Activated CD8-positive, alpha-beta memory T cell treated with anti-CD3 and anti-CD28 coated beads, Interleukin-2, amount 50 U/mL, for 24 hours (primary cell): ENCODE data around the gene GPC4.
"Not testable (repeated sequence)": the region's sequence is repeated elsewhere in the genome, so short reads cannot be mapped to it uniquely, and the experiment has no call there.

Experiments used
- DNase-seq: peaks from one replicate; pipeline ENCODE4 v3.0.0-alpha.2; 2020; ENCODE audit errors: extremely low read depth

The GPC4 gene

DNA sequence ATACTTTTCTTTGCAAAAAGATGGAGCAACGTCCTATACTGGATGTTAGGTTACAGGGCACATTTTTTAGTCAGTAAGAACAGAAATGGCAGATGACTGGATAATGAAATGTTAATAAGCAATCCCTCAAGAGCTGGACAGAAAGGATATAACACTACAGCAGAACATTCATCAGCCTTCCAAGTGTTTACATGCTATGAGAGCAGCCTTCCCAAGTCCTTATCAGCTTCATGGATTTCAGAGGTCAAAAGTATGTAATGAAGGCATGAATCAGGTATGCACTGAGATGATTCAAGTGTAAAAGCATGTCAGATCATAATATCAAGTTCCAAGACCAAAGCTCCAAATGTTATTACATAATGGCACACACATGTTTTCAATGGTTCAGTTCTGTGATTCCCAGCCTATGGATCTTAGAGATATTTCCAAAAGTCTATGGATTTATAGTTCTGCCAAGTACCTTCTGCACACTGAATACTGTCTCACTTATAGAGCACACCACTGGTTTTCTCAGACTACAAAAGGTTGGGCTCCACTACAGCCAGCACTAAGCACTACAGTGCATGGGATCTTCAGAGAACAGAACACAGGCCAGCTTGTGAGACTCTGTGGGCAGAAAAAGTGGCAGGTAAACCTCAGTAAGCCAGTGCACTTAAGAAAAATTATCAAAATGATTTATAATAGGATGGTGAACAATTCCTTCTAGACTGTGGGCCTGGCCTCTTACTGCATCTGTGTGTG lies 49.2 kb downstream of the GPC4 start:
- no peak for DNase-seq

DNA sequence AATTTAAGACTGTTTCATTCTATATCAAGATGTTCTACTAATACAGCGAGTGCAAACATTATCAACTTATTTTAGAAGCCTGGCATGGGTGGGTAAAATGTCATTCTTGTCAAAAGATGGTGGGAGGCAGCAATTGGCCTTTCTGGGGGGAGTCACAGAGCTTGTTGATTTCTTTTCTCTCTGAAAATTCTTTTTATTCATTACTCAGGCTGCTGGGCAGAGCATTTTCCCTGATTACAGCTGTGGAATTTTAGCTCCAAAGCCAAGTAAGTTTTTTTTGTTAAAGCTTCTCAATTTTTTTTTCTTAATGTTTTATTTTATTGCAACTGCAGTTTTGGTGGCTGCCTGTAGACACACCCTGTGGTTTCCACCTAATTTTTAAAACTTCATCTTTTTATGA lies 50.4 kb downstream of the GPC4 start:
- DNase-seq, result no peak

DNA sequence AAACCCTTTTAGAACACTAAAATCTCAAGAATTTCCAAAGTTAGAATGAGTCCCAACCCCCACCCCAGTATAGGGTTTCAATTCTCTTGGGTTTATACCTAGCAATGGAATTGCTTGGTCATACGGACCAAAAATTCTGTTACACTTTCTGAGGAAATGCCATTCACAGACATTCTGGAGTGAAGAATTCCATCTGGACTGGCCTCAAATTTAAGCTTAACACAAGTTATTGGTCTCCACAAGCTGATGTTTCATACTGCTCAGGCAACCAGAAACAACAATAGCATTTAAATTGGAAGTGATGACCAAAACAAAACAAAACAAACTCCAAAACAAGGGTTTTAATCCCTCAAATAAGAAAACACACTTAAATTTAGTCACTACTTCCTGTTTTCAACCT lies 51.1 kb downstream of the GPC4 start:
- no peak for DNase-seq

DNA sequence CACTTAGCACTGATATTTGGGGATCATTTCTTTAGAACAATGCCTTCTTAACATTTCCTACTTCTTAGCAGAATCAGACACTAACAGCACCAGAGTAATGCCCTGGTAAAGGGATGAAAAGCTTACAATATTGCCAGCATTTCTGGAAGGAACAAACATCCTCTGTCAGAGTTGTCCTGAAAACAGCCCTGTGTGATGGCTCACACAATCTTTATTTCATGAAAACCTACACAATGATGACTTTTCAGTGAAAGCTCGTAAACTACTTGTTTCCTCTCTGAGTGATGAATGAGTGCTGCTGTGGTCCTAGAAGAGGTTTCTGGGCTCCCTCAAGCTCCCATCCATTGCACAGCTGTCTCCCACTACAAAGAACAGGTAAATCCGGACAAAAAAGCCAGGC lies 52.8 kb downstream of the GPC4 start:
- DNase-seq, result no peak

DNA sequence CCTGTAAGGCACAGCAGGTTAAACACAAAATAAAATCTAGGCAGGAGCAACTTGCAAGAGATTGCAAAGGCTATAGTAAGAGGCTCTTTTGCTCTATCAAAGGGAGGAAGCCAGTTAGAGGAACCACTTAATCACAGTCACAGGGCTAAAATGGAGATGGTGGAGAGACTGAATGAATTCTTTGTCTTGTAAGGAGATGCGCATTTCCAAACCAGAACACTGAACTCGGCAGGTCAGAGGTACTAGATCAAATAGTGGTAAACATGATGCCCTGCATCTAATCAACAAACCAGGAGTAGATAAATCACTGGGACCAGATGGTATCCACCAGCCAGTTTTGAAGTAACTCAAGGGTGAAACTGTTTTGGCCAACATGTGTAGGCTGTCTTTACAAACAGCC lies 55.8 kb downstream of the GPC4 start:
- no peak for DNase-seq

GRCh38 chrX:133353233-133353632 lies 62.1 kb downstream of the GPC4 start:
- DNase-seq, result no peak

DNA sequence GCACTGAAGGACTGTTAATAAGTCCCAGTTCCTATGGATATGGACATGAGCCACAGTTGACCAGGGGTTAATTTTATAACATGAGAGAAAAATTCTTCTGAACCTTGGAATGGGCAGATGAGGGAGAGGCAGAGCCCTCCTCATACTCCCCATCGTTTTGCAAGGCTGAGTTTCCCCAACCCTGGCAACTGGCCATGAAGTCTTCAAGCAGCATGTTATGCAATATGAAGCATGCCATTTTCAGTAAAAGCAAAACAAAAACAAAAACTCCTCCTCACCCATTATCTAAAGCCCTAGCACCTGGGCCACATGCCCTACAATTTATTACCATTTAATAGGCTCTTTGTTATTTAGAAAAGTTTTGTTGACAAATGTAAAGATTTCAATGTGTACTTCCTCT lies 64.5 kb downstream of the GPC4 start:
- no peak for DNase-seq

- no peak for DNase-seq
These were observed 69.3 kb downstream of the GPC4 start for GRCh38 chrX:133346026-133346425.

GRCh38 chrX:133339566-133339965 lies 75.7 kb downstream of the GPC4 start:
- DNase-seq, result no peak

- no peak for DNase-seq
These were observed 78.0 kb downstream of the GPC4 start for GRCh38 chrX:133337250-133337649.

DNA sequence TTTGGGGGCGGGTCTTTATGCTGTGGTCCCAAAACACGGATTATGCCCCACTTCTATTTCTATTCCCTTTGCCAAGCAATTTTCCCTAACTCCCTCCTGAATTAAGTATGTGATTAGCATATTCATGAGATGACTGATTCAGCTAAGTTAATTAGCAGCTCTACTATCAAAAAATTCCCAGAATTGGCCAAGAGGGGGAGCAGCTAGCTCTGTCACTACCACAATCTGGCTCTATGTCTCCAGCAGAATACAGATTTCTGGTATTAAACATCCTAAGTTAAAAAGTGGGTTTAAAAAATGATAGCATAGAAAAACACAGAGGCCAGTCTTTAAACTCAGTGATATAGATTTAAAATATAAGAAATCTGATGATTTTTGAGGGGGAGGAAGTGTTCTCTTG lies 80.3 kb downstream of the GPC4 start:
- DNase-seq, result no peak

- DNase-seq, result no peak
These were observed 82.0 kb downstream of the GPC4 start for GRCh38 chrX:133333154-133333750.

DNA sequence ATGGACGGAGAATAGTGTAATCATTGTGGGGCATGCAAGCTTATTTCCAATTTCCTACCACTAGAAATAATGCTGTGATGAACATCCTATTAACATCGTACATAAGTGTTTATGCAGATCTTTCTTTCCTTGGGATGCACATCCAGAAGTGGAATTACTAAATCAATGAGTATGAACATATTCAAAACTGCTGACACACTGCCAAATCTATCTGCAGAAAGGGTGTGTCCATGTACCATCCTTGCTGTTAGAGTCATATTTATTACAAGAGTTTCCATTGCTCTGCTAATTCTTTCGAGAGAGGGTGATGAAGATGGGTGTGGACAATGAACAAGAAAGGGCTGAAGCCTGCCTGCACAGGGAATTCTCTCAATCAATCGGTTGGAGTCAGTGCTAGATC lies 82.6 kb downstream of the GPC4 start:
- no peak for DNase-seq

GRCh38 chrX:133330956-133331355 lies 84.3 kb downstream of the GPC4 start:
- no peak for DNase-seq

- no peak for DNase-seq
These were observed 89.9 kb downstream of the GPC4 start for GRCh38 chrX:133325422-133325821.

- no peak for DNase-seq
These were observed 91.9 kb downstream of the GPC4 start for GRCh38 chrX:133323431-133323830.

- DNase-seq, result not testable (repeated sequence)
These were observed 93.0 kb downstream of the GPC4 start for GRCh38 chrX:133322269-133322668.

- DNase-seq, result no peak
These were observed 93.8 kb downstream of the GPC4 start for GRCh38 chrX:133321451-133321850.

- no peak for DNase-seq
These were observed 101.0 kb downstream of the GPC4 start for GRCh38 chrX:133314281-133314680.

DNA sequence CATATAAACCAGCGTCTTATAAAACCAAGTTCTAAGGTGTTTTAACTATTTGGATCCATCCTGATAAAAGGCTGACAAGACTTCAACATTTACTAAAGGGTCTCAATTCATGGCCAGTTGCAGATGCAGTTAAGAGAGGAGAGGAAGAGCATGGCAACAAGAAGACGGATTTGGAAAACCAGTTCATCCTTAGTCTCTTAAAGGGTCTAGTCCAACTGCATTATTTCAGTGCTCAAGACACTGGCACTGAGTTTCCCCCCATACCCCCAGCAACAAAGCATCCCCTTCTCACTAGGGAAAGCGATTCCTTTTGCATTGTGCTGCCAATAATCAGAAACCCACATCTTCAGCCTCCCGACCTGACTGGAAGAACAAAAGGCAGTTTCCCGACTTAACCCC lies 106.8 kb downstream of the GPC4 start:
- DNase-seq, result no peak

GRCh38 chrX:133307637-133308498 lies 107.4 kb downstream of the GPC4 start:
- no peak for DNase-seq

- DNase-seq, result no peak
These were observed 108.2 kb downstream of the GPC4 start for GRCh38 chrX:133307094-133307493.

GRCh38 chrX:133306316-133306715 lies 109.0 kb downstream of the GPC4 start:
- no peak for DNase-seq
